Ovary (tissue), 9 donors: Measurements from ENCODE around the gene MAP3K19. TPM values are rescaled to one million over a fixed set of nuclear protein-coding genes. Genes with fewer than 3 reads are reported as not detected.

Source experiments
- DNase-seq, 5 donors: peaks; one replicate each; pipeline ENCODE4 v3.0.0-alpha.2; 2019 to 2020
- H3K27ac ChIP-seq, 2 donors: fragments of 200-600 bp; one replicate each; pipeline versions ENCODE4 v1.5.1 to v1.8.0; 2019 to 2022
- H3K27me3 ChIP-seq: fragments of 200-600 bp; one replicate; pipeline ENCODE4 v1.8.0; 2022
- H3K36me3 ChIP-seq: fragments of 200-600 bp; sonication (generic); one replicate; pipeline ENCODE4 v1.5.1; 2019
- H3K4me1 ChIP-seq: one replicate; pipeline ENCODE4 v1.8.1; 2013; ENCODE audit warnings: mild to moderate bottlenecking, moderate library complexity; ENCODE audit not compliant: insufficient read depth
- H3K4me3 ChIP-seq: fragments of 200-600 bp; sonication (generic); one replicate; pipeline ENCODE4 v1.5.1; 2017
- H3K9me3 ChIP-seq, 2 donors: fragments of 200-600 bp in 1 of 2; sonication (generic) in 1 of 2; one replicate each; pipeline versions ENCODE4 v1.5.1 to v1.8.1; 2013 to 2019; ENCODE audit warnings: mild to moderate bottlenecking in 1 of 2, moderate library complexity in 1 of 2
- EP300 ChIP-seq: sonication (generic); formaldehyde crosslinking; IDR thresholded peaks from one replicate; pipeline ENCODE4 v1.6.1; 2017; ENCODE audit warnings: antibody characterized with exemption
- POLR2A ChIP-seq: fragments of 450-650 bp; IDR thresholded peaks from one replicate; pipeline ENCODE4 v1.6.1; 2017; ENCODE audit warnings: antibody characterized with exemption, mild to moderate bottlenecking, moderate library complexity
- WGBS, 3 donors: extraction: QIAGEN DNeasy Blood & Tissue Kit in 1 of 3; methylation state at CpG; one replicate each; pipeline versions ENCODE4 v1.1.5 to v1.1.7; 2013 to 2017; 5-methylcytosine and 5-hydroxymethylcytosine counted together
- intact Hi-C, 4 donors: fragments of 100-400 bp; cut with DNase I; formaldehyde crosslinking; loops; one replicate each; pipeline versions ENCODE4 v1.11.0 to v1.15.1; 2022 to 2023
- polyA plus RNA-seq, 2 donors: library from polyadenylated mRNA; stranded (reverse); fragments of 200-250 nt in 1 of 2; fragments of 350-450 nt in 1 of 2; fragmentation: Illumina TruSeq in 1 of 2; extraction: RNeasy Lipid Tissue Mini Kit (QIAGEN cat#74804) in 1 of 2; gene quantifications; one replicate each; pipeline ENCODE4 v1.2.3, GENCODE V29; 2013 to 2014
- total RNA-seq, 7 donors: library from RNA; depleted of rRNA in 2 of 7; stranded (reverse); fragments of >200 nt in 2 of 7; fragmentation: NEBNext Ultra II Directional in 3 of 7; extraction: Animal tissue kit (Norgen Biotek cat#: 25700) in 3 of 7; gene quantifications; one replicate each; pipeline versions ENCODE4 v1.1.0 to v1.2.4, GENCODE V29; 2016 to 2023
- TF ChIP-seq, protein P1 (sequence below), 3 donors: fragments of 450-650 bp in 2 of 3; fragments of 200-600 bp in 1 of 3; IDR thresholded peaks; one replicate each; pipeline versions ENCODE4 v1.5.1 to v1.8.0; 2016 to 2022; ENCODE audit warnings: antibody characterized with exemption in 3 of 3, mild to moderate bottlenecking in 1 of 3
- donor health status: DM: no; HTN: no; CAD: no; lungs with moderate emphysema.
- donor health status: DM: no; HTN: no; CAD: no.
- donor health status: Bipolar disorder and iron deficiency.
- donor health status: DM: yes; HTN: yes; CAD: no.
- donor health status: DM: no; HTN: no; CAD: no.
- donor health status: DM: yes; HTN: yes; CAD: no.

The MAP3K19 gene
- total and polyA plus RNA-seq, 9 donors, result 0.02 to 23.2 (median 0.93) TPM; not detected in 3

DNA sequence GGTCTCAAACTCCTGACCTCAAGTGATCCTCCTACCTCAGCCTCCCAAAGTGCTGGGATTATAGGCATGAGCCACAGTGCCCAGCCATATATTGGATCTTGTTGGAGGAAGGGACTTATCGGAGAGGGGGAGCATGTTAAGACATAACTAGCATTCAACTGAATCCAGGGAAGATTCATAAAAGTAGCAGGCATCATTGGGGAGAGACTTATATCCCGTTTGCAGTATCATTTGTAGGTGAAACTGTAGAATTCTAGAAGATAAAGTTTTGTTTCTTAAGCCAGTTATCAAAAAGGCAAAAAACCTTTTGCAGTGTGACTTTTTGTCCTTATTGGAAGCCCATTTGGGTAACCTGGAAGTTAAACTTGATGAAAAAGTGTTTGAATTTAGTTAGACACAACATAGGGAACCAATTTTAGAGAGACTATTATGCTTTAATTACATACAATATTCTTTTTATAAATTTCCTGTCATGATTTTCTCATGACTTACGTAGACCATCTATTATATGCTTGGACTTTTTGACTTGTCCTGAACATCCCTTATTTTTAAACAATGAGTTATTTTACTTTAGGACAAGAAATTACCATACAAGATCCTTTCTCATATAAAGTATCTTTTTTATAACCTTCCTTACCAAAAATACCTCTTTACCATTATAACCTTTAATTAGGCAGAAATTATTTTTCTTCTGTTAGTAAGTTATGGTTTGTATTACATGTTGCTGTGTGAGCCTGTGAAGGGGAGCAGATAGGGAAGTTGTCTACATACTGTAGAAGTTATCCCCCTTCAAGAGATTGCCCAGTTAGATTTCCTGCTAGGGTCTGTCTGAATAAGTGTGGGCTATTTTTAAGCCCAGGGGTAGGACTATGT, 25.1 kb upstream of the MAP3K19 start:
- Histone ChIP-seq H3K27ac (no peak overlapping the region), H3K4me1 (no peaks in the 10 kb centered on the region), H3K4me3 (no peak overlapping the region), H3K27me3 (no peaks in the 10 kb centered on the region), H3K36me3 (no peaks in the 10 kb centered on the region), H3K9me3 (no peaks in the 10 kb centered on the region)
- TF ChIP-seq POLR2A (no peak), EP300 (no peak)
- TF ChIP-seq, protein P1, sequence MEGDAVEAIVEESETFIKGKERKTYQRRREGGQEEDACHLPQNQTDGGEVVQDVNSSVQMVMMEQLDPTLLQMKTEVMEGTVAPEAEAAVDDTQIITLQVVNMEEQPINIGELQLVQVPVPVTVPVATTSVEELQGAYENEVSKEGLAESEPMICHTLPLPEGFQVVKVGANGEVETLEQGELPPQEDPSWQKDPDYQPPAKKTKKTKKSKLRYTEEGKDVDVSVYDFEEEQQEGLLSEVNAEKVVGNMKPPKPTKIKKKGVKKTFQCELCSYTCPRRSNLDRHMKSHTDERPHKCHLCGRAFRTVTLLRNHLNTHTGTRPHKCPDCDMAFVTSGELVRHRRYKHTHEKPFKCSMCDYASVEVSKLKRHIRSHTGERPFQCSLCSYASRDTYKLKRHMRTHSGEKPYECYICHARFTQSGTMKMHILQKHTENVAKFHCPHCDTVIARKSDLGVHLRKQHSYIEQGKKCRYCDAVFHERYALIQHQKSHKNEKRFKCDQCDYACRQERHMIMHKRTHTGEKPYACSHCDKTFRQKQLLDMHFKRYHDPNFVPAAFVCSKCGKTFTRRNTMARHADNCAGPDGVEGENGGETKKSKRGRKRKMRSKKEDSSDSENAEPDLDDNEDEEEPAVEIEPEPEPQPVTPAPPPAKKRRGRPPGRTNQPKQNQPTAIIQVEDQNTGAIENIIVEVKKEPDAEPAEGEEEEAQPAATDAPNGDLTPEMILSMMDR (IDR thresholded peaks at IDR 0.05), result no peak
- intact Hi-C loops, result no loop called here
- no peak for DNase-seq
- 97 to 98% (median 97%) methylated on average over 3 of the region's 3 CpGs for WGBS, 3 donors

DNA sequence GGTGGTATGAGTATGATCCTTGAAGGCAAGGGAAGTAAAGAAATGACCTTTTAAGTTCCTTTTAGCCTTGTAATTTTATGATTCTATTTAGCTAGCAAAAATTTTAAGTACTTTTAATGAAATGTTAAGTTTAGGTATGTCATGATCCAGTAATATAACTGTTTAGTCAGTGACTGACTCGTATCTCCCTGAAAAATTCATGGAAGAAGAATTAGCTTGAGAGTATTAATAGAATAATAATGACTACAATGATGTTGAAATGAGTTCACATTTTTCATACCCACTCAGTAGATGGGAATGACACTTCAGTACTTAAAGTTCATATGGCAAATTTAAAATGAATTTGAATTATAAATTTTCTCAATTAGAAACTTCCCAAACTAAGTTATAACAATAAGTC, 19.5 kb upstream of the MAP3K19 start:
- Histone ChIP-seq H3K27me3 (no peaks in the 10 kb centered on the region), H3K36me3 (no peaks in the 10 kb centered on the region), H3K27ac (no peak overlapping the region), H3K9me3 (no peaks in the 10 kb centered on the region), H3K4me3 (no peak overlapping the region), H3K4me1 (no peaks in the 10 kb centered on the region)
- intact Hi-C loops, result no loop called here
- no peak for TF ChIP-seq EP300
- TF ChIP-seq, protein P1 (IDR thresholded peaks at IDR 0.05), result no peak
- DNase-seq, result no peak
- WGBS, 3 donors, result 52 to 70% (median 68%) methylated on average over 1 of the region's 1 CpG

DNA sequence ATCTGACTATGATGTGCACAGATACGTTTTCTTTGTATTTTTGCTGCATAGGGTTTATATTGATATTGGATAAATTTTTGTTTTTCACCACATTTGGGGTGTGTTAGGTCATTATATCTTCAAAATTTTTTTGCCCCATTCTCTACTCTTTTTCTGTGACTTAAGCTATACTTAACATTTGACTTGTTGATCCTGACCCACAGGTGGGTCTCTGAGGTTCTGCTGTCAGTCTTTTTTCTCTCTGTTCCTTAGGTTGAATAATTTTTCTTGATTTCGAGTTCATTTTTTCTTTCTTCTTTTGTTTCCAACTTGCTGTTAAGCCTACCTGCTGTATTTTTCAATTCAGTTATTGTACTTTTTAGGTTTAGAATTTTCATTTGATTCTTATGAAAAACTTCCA, 16.9 kb upstream of the MAP3K19 start:
- WGBS, 3 donors, result 88 to 93% (median 90%) methylated on average over 2 of the region's 2 CpGs
- no peak for DNase-seq
- TF ChIP-seq, protein P1 (IDR thresholded peaks at IDR 0.05), result no peak
- TF ChIP-seq EP300 (no peak), POLR2A (no peak)
- Histone ChIP-seq H3K4me1 (no peaks in the 10 kb centered on the region), H3K27me3 (no peaks in the 10 kb centered on the region), H3K36me3 (no peaks in the 10 kb centered on the region), H3K9me3 (no peaks in the 10 kb centered on the region), H3K27ac (no peak overlapping the region), H3K4me3 (no peak overlapping the region)
- intact Hi-C loops, result no loop called here

DNA sequence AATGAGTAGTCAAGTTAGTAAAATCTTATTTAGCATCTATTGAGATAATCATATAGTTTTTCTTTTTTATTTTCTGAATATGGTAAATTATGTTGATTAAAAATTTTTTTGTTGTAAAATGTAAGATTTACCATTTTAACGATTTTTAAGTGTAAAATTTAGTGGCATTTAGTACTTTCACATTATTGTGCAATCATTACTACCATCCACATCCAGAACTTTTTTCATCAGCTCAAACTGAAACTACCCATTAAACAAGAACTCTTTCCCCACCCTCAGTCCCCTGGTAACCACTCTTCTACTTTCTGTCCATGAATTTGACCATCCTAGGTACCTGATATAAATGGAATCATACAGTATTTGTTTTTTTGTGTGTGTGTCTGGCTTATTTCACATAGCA, 16.0 kb upstream of the MAP3K19 start:
- intact Hi-C loops, result no loop called here
- H3K36me3 ChIP-seq, result no peaks in the 10 kb centered on the region
- no peak overlapping the region for H3K4me3 ChIP-seq
- DNase-seq, result no peak
- no peak overlapping the region for H3K27ac ChIP-seq
- TF ChIP-seq POLR2A (no peak), EP300 (no peak)
- TF ChIP-seq, protein P1 (IDR thresholded peaks at IDR 0.05), result no peak
- no peaks in the 10 kb centered on the region for H3K9me3 ChIP-seq
- no peaks in the 10 kb centered on the region for H3K4me1 ChIP-seq
- WGBS, 3 donors, result 89 to 93% (median 92%) methylated on average over 1 of the region's 1 CpG
- no peaks in the 10 kb centered on the region for H3K27me3 ChIP-seq
